Activated CD4-positive, alpha-beta T cell treated with anti-CD3 and anti-CD28 coated beads for 48 hours (primary cell): Measurements from ENCODE around the gene ARMC9.

Experiments
- DNase-seq: peaks from one replicate; pipeline ENCODE4 v3.0.0-alpha.2; 2020

The ARMC9 gene

DNA sequence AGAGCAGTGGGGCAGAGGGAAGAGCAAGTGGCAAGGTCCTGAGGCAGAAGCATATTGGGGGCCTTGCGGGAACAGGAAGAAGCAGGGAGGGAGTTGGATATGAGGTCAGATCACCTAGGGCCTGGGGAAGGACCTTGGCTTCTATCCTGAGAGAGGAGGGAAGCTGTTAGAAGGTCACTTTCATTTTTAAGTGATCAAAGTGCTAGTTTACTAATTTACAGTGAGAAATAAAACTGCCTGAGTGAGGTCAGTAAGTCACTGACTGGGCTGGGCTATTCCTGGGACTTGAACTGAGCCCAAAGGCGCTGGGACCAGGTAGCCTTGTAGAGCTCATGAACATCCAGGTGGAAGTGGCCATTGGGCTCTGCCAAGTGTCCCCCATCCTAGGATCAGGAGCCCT is 120.5 kb downstream of the ARMC9 start:
- DNase-seq, result no peak

DNA sequence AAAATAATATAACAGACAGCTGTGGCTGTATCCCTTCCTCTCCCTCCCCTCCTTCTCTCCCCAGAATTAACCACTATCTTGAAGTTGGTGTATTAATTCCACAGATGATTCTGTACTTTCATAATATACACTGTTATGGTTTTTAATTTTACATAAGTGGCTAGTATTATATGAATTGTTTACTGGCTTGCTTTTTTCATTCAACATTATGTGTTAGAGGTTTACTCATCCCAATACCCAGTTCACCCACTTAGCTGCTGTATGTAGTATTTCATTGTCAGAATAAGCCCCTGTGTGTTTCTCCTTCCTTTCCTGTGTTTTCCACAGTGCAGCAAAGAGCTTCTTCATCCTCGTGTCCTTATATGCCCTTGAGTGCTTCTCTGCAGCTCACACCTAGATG is 121.4 kb downstream of the ARMC9 start:
- no peak for DNase-seq

DNA sequence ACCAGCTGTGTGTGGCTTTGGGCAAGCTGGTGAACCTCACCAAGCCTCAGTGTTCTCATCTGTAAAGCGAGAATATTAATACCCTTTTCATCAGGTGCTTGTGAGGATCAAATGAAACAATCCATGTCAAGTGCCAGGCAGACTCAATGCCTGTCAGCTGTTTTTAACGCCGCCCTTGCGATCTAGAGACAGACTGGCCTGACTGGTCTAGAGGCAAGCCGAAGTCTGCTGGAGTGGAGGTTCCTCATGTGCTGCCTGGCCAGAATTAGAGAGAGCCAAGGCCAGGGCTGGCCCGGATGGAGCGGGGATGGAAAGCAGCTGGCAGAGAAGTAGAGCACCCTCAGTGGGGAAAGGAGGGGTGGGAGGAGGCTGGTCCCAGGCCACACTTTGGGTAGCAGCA is 122.6 kb downstream of the ARMC9 start:
- no peak for DNase-seq

DNA sequence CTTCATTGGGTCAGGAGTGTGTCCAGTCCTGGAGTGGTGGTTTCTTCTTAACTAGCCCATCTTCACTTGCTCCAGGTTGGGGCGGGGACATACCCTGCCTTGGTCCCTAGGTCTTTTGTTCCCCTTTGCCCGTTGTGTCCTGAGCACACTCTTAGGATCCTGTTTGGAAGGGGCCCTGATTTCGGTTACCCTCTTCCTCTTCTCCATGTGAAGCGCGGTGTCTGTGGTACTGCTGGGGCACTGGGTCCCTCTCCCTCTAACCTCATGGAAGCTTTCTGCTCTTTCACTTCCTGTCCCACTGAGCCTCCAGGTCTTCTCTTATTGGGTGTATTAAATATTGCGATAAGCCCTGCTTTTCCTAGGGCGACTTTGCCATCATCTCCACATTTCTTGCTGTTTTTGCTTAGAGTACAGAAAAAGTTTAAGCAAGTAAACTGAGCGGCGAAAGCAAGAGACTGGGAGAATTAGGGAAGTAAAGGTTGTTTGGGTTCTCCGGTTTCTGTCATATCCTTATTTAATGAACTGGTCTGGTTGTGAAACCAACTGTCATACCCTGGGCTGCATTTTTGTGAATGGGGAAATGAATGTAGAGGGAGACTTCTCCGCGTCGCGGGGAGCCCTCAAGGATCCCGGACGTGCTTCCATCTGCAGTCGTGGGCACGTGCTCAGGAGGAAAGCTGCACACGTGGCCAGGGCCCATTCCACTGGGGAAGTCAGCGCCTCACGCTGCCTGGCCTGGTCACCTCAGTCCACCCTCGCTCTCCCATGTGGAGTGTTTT is 123.3 kb downstream of the ARMC9 start:
- DNase-seq, result no peak

DNA sequence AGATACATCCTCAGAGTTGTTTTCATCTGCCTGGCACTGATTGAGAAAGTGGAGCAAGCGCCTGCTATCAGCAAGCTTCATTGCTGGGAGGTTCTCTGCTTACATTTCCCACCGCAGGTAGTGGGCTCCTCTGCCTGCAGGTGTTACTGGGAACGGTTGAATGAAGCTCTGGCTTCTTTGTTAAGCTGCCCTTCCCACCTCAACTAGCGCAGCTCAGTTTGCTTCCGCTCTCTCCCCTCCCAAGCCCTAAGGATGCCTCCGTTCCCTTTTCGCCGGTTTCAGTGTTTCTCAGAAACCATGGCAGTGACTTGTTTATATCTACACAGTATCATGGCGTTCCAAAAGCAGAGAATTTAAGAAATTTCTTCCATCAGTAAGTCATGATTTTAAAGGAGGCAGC is 124.9 kb downstream of the ARMC9 start:
- no peak for DNase-seq

DNA sequence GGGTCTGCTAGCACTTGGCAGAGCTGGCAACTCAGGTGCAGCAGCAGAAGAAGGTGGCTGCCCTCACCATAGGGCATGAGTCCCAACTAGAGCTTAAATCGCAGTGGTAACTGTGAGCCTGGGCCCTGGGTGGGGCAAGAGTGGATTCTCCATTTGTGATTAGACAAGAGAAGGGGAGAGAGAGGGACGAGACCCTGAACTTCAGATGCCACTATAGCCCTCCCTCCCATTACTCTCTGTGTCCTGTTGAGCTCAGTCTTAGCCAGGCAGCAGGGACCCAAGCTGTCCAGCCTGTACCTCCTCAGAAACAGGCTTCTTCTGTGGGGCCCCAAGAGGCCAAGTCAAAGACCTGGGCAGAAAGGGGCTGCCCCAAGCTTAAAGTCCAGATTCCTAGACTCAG is 127.4 kb downstream of the ARMC9 start:
- DNase-seq, result no peak

DNA sequence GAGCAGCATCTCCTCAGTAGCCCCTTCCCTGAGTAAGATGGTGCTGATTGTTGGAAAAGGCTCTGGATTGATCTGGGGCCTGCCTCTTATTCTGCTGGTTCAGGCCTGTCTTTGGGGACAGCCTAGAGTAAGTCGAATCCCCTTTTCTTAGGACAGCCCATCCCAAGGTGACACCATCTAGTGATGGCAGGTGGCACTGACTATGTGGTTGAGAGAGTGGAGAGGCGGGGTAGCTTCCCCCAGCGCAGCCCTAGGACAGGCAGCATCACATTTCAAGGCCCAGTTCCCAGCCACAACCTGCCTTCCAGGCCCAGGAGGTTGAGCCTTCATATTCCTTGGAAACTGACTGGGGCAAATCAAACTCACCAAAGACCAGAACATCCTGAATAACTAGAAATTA is 128.0 kb downstream of the ARMC9 start:
- DNase-seq, result no peak

DNA sequence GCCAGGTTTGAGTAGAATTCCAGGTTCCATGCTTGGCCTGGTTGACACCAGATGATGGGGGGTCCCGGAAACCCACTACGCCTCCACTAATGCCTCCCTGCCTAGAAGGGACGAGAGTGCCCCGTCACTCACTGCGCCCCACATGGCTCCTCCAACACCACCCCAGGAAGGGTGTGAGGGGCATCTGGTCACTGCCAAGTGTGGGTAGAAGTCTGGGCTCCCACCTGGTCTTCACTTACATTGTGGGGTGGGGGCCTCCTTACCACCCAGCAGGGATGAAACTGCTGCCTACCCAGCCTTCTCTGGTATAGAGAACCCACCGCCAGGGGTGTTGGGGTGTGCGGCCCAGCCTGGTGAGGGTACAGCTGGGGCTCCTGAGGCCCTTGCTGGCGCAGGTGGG is 131.9 kb downstream of the ARMC9 start:
- DNase-seq, result no peak

DNA sequence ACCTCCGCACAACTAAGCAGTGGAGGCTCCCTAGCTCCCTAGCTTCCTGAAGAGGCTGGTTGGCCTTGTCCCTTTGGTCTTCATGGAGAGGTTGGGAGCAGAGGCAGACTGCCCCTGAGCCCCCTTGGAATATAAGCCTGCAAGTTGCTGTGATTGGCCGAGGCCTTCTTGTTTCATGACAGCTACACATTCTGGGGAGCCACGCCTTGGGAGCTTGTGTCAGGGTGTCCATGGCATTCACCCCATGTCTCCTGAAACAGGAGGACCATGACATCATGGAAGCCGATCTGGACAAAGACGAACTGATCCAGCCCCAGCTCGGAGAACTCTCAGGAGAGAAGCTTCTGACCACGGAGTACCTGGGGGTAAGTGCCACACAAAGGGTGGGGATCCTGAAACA is 133.1 kb downstream of the ARMC9 start:
- DNase-seq, result no peak

DNA sequence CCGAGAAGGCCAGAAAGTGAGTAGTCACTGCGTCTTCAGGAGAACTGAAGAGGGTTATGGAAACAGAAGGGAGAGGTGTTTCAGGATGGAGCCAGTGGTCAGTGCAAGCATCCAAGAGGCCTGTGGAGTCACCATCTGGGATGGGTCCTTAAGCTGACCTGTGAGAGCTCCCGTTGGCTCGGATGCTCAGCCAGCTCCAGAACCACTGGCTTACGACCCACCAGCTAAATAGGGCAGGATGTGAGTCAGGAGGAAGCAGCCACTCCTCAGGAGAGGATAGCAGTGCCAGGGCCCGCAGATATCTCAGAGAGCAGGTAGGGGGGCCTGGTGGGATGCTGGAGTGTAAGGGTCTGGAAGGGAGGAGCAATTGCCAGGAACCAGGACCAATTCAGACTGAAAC is 134.0 kb downstream of the ARMC9 start:
- DNase-seq, result no peak

DNA sequence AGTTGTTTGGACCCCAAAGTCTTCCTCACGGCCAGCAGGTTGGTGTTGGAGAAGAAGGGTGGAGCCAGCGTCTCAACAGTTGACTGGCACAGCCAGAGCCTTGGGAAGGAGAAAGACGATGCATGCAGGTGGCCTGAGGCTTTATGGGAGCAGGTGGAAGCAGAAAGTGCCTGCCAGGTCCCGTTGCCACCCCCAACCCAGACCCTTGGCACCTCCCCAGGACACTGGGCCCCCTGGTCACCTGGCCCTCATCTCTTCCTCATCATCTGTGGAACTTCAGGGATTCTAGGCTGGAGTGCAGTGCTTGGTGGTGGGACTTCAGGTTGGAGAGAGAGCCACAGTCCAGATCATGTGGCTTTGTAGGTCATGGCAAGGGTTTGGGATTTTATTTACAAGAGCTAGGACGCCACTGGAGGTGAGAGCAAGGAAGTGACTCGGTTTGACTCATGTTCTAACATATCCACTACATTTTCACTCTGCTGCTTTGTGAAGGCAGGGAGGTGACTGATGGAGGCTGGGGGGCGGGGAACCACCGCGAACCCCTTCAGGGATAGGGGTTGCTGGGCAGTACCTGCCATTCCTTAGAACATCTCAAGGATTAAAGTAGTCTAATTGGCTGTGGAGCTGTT is 134.6 kb downstream of the ARMC9 start:
- DNase-seq, result no peak

DNA sequence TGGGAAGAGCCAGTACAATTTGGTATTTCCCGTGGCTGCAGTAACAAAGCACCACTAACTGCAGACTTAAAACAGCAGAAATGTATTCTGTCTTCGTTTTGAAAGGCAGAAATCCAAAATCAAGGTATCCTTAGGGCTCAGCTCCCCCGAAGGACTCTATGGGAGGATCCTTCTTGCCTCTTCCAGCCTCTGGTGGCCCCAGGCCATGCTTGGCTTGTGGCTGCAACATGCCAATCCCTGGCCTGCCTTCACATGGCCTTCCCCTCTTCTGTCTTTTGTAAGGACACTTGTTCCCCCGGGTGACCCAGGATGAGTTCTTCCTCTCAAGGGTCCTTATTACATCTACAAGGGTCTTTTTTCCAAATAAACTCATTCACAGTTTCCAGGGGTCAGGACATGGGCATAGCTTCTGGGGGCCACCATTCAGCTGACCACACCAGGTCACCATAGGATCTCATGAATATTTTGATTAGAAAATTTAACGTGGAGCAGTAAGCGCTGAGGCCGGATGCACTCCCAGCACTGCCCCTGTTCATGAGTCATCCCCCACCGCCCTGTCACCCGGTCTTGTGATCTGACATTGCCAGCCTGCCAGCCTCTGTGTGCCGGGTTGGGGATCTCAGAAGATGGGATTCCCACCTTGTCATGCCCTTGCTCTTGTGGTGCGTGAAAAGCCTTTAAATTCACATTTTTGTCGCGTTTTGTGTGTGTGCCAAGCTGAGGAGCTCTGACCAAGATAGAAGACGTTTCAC is 135.9 kb downstream of the ARMC9 start:
- DNase-seq, result no peak

DNA sequence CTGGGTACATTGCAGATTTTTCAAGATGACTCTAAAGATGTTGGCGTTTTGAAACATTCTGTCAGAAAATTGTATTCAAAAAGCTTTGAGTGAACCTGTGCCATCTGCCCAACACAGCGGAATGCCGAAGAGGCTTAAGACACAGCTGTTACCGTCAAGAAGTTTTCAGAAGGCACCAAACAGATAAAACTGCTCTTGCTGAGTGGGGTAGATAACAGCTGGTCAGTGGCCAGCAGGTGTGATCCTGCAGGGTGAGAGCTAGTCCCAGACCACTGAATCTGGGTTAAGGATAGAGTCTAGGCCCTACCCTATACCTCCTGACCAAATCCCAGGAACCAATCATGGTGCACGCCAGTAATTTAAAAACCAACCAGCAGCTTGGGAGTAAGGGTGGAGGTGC is 136.6 kb downstream of the ARMC9 start:
- DNase-seq, result no peak

DNA sequence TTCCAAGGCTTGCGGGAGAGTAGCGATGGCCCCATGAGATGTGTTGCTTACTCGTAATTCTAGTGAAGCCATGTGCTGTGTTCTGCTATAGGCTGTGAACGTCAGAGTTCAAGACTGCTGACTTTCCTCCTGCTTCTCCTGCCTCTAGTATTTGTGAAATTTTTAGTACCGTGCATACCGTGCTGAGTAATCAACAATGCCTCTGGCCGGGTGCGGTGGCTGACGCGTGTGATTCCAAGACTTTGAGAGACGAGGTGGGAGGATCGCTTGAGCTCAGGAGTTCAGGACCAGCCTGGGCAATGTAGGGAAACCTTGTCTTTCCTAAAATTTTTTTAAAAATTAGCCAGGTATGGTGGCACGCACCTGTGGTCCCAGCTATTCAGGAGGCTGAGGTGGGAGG is 137.2 kb downstream of the ARMC9 start:
- DNase-seq, result no peak

DNA sequence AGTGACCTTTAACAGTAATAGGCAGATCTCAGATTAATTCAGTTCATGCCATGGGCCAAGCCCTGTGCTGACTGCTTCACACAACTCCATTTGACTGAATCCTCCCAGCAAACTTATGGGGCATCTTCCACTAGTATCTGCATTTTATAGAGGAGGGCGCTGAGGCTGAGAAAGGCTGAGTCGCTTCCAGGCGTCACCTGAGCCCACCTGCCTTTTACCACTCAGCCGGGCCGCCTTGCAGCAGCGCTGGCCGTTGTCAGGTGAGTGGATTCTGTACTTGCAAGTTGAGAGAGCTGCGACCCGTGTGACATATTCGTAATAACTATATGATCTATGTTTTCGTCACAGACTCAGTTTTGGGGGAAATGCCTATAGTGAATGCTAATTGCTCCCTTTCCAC is 137.8 kb downstream of the ARMC9 start:
- DNase-seq, result no peak

DNA sequence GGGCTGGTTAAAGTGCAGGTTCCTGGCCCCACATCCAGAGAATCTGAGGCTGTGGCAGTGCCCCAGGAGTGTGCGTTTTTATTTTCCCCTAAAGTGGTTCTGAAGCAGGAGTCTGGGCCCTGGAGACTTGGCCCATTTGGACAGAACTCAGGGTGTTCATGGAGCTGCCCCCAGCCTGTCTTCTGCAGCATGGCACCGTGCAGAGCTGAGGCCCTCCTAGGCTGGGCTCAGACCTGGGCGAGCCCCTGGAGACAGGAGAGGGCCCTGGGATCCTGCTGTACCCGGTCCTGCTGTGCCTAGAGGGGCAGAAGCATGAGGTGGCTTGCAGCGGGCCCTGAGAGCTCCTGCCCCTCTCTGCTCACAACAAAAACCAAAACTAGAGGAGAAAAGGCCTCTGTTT is 138.3 kb downstream of the ARMC9 start:
- DNase-seq, result no peak

DNA sequence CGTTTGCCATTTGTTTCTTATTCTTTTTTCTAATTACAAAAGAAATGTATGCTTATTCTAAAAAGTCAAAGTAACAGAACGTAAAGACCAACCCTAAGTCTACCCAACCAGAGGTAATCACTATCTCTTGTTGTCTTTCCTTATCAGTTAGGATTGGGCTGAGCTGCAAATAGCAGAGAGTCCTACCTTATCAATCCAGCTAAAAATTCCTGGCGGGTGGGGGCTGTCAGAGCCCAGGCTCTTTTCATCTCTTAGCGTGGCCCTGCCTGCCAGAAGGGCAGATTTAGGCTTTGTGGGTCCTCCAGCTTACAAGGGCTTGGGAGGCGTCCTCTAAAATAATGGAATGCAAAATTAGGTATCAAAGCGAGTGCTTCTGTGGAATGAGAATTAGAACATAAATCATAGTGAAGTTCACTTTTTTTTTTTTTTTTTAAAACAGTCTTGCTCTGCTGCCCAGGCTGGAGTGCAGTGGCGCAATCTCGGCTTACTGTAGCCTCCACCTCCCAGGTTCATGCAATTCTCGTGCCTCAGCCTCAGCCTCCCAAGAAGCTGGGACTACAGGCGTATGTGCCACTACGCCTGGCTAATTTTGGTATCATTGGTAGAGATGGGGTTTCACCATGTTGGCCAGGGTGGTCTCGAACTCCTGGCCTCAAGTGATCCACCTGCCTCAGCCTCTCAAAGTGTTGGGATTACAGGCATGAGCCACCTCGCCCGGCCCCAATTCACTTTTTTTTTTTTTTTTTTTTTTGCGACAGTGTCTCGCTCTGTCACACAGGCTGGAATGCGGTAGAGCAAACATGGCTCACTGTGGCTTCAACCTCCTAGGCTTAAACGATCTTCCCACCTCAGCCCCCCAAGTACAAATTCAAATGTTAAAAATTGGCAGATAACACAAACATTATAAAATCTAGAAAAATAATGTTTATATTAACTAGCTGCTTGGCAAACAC is 139.7 kb downstream of the ARMC9 start:
- no peak for DNase-seq

DNA sequence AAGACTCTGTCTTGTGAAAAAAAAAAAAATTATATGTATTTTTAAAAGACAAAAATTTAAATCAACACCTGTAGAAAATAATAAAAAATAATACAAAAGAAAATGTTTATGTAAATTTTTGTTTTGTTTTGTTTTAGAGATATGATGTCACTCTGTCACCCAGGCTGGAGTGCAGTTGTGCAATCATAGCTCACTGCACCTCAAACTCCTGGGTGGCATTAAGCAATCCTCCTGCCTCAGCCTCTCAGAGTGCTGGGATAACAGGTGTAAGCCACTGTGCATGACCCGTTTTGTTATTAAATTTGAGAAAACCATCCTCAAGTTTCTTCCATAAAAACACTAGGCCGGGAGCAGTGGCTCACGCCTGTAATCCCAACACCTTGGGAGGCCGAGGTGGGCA is 140.9 kb downstream of the ARMC9 start:
- no peak for DNase-seq

DNA sequence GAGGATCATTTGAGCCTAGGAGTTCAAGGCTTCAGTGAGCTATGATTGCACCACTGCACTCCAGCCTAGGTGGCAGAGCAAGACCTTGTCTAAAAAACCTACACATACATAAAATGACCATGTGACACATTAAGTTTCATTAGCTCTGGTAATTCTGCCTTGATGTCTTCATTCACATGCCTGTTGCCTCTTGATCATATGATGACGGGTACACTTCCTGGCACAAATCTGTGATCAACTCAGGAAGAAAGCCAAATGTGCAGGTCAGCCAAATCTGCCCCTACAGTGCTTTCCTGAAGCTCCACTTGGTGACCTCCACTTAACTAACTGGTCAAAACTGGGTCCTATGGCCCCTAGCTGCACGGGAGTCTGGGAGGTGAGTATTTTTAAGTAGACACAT is 142.7 kb downstream of the ARMC9 start:
- no peak for DNase-seq

DNA sequence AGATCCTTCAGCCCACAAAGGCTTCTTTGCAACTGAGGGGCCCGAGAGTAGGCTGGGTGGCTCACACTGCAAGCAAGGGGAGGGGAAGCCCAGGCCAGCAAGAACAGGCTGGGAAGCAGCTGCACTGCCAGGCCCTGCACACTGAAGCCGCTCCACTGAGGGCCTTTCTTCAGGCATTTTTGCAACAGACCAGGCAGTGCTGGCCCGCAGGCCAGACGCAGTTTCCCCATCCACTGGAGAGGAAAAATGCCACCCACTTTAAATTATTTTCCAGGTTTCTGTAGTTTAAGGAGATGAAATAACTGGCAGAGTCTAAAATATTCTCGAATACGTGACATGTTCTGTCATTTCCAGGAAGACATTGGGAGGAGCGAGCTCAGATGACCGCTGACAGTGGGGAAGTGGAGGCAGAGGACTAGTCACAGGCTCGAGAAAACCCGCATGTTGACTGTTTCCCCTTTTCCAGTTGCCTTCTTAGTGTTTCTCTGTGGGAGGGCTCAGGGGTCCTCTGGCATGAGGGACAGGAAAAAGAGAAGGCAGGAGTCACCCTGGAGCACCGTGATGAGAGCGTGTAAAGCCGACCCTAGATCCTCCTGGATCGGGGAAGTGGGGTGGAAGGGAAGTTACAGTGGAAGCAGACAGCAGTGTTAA is 143.8 kb downstream of the ARMC9 start:
- no peak for DNase-seq

DNA sequence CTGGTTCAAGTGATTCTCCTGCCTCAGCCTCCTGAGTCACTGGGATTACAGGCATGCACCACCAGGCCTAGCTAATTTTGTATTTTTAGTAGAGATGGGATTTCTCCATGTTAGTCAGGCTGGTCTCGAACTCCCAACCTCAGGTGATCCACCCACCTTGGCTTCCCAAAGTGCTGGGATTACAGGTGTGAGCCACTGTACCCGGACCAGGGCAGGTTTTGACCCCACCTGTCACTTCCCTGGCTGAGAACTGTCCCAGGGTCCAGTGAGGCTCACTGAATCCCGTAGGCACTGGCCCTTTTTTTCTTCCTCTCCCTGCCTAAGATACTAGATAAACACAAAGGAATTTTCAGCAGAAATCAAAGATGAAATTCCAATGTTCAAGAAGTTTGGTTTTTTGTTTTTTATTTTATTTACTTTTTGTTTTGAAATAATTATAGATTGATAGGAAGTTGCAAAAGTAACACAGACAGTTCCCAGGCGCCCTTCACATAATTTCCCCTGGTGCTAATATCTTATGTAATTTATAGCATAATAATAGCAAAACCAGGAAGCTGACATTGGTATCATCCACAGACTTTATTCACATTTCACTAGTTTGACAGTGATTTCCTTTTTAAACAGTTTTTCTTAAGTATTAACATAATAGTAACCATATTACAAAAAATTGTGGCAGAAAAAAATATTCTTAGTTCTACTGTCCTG is 144.7 kb downstream of the ARMC9 start:
- DNase-seq, result no peak

DNA sequence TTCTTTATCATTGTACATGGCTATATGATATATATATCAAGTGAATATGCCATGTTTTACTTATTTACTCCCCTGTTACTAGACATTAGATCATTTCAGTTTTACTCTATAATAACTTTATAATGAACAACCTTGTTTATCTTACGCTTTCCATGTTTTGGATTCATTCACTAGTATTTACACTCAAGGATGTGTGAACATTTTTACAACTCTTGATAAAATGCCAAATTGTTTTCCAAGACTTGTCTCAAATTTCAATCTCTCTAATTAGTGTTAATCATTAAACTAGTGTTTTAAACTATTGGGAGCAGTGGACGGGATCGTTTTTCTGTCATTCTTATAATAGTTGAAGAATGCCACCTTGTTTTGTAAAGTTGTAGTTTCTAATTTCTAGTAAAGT is 145.6 kb downstream of the ARMC9 start:
- no peak for DNase-seq
